ENCODE measurements around the gene NPL.

GRCh38 chr1:182860658-182861057 lies 71.1 kb downstream of the NPL start:
- TF ChIP-seq EZH2 (IDR thresholded peaks at IDR 0.05; ENCODE audit: low read length, missing control alignments) (no peak), CTCF (conservative IDR thresholded peaks at IDR 0.05 in 1 of 2, IDR thresholded peaks at IDR 0.05 in 1 of 2; ENCODE audit: low read depth in 1 of 2, low read length in 2 of 2) (no peak)
